ENCODE measurements around the gene ABI3BP. TPM values are rescaled to one million over a fixed set of nuclear protein-coding genes. Genes with fewer than 3 reads are reported as not detected.

The ABI3BP gene
- total RNA-seq, 1 donor from 2014 or later: not detected

- intact Hi-C loops (cut with micrococcal nuclease): no loop called here
These were observed 148.9 kb downstream of the ABI3BP start for GRCh38 chr3:100844063-100844936.

- intact Hi-C loops (cut with micrococcal nuclease): no loop called here
These were observed 155.1 kb downstream of the ABI3BP start for GRCh38 chr3:100838157-100838556.

GRCh38 chr3:100836661-100837060, 156.6 kb downstream of the ABI3BP start:
- intact Hi-C loops (cut with micrococcal nuclease): no loop called here

GRCh38 chr3:100834332-100834731, 158.9 kb downstream of the ABI3BP start:
- intact Hi-C loops (cut with micrococcal nuclease): no loop called here

- intact Hi-C loops (cut with micrococcal nuclease): no loop called here
These were observed 159.7 kb downstream of the ABI3BP start for GRCh38 chr3:100833483-100833882.

- intact Hi-C loops (cut with micrococcal nuclease): no loop called here
These were observed 161.6 kb downstream of the ABI3BP start for GRCh38 chr3:100831629-100832028.

GRCh38 chr3:100830931-100831330, 162.3 kb downstream of the ABI3BP start:
- intact Hi-C loops (cut with micrococcal nuclease): no loop called here

GRCh38 chr3:100825574-100825973, 167.6 kb downstream of the ABI3BP start:
- intact Hi-C loops (cut with micrococcal nuclease): no loop called here

- intact Hi-C loops (cut with micrococcal nuclease): no loop called here
These were observed 177.6 kb downstream of the ABI3BP start for GRCh38 chr3:100815583-100815982.

GRCh38 chr3:100813828-100814227, 179.4 kb downstream of the ABI3BP start:
- intact Hi-C loops (cut with micrococcal nuclease): no loop called here

GRCh38 chr3:100811779-100812507, 181.3 kb downstream of the ABI3BP start:
- intact Hi-C loops (cut with micrococcal nuclease): no loop called here

- intact Hi-C loops (cut with micrococcal nuclease): no loop called here
These were observed 182.6 kb downstream of the ABI3BP start for GRCh38 chr3:100810671-100811070.

GRCh38 chr3:100804631-100805030, 188.6 kb downstream of the ABI3BP start:
- intact Hi-C loops (cut with micrococcal nuclease): no loop called here

- intact Hi-C loops (cut with micrococcal nuclease): no loop called here
These were observed 189.5 kb downstream of the ABI3BP start for GRCh38 chr3:100803711-100804110.

GRCh38 chr3:100802126-100802525, 191.1 kb downstream of the ABI3BP start:
- intact Hi-C loops (cut with micrococcal nuclease): no loop called here

- intact Hi-C loops (cut with micrococcal nuclease): loop anchor here (5.0 kb wide), 1 partner anchor 206 kb away; no protein-coding TSS in a partner anchor
These were observed 195.2 kb downstream of the ABI3BP start for GRCh38 chr3:100798012-100798411.

GRCh38 chr3:100796556-100796955, 196.7 kb downstream of the ABI3BP start:
- intact Hi-C loops (cut with micrococcal nuclease): loop anchor here (1.0 to 5.0 kb wide), 5 partner anchors 60 to 480 kb away; no protein-coding TSS in a partner anchor

- intact Hi-C loops (cut with micrococcal nuclease): no loop called here
These were observed 203.6 kb downstream of the ABI3BP start for GRCh38 chr3:100789579-100789978.

- intact Hi-C loops (cut with micrococcal nuclease): no loop called here
These were observed 209.6 kb downstream of the ABI3BP start for GRCh38 chr3:100783619-100784018.

GRCh38 chr3:100782906-100783305, 210.3 kb downstream of the ABI3BP start:
- intact Hi-C loops (cut with micrococcal nuclease): no loop called here

GRCh38 chr3:100782348-100782747, 210.9 kb downstream of the ABI3BP start:
- intact Hi-C loops (cut with micrococcal nuclease): no loop called here

- intact Hi-C loops (cut with micrococcal nuclease): no loop called here
These were observed 211.9 kb downstream of the ABI3BP start for GRCh38 chr3:100781301-100781700.

Data from T-helper 1 cell treated with Interleukin-12 subunit alpha and Interleukin-12 subunit beta and Interleukin-4 antibody, amounts not matched to agents 30 ng/mL and 1 ng/mL, for 36 hours (primary cell).